Measurements from ENCODE around the gene EHMT1. TPM values are rescaled to one million over a fixed set of nuclear protein-coding genes. Genes with fewer than 3 reads are reported as not detected.

Gene EHMT1
- total and polyA plus RNA-seq, 9 of the 15 experiments (the other 6 are each of a cell fraction or from before 2014, with no cell fraction given): 2.2 to 76.0 (median 36.4) TPM

GRCh38 chr9:137578518-137579258, 40.1 kb upstream of the EHMT1 start, which contains the start of gene DPH7 (continued):
- TF ChIP-seq ZBTB40 (IDR thresholded peaks at IDR 0.05) (peak; percentile 99), ZBTB40 (CRISPR knock-in tag; IDR thresholded peaks at IDR 0.05) (no peak), GABPB2 (CRISPR knock-in tag; conservative IDR thresholded peaks at IDR 0.05) (no peak), HNRNPK (IDR thresholded peaks at IDR 0.05; ENCODE audit: low read depth, low read length, poor library complexity, severe bottlenecking) (no peak), RBM39 (optimal IDR thresholded peaks at IDR 0.05; ENCODE audit: low read depth, low read length) (no peak), KDM1A (IDR thresholded peaks at IDR 0.05) (no peak), HMG20A (CRISPR knock-in tag; conservative IDR thresholded peaks at IDR 0.05) (no peak), ZNF197 (CRISPR knock-in tag; IDR thresholded peaks at IDR 0.05; ENCODE audit: low read depth) (no peak), NEUROD1 (IDR thresholded peaks at IDR 0.05; ENCODE audit: borderline replicate concordance, low read depth, low read length, partially characterized antibody) (no peak), AFF1 (IDR thresholded peaks at IDR 0.05; ENCODE audit: low read depth in 1 of 2, partially characterized antibody in 2 of 2) (no peak), ZNF3 (CRISPR knock-in tag; IDR thresholded peaks at IDR 0.05) (no peak), ZNF347 (CRISPR knock-in tag; IDR thresholded peaks at IDR 0.05; ENCODE audit: low read depth) (no peak)
